Activated CD4-positive, alpha-beta T cell treated with anti-CD3 and anti-CD28 coated beads, Interleukin-2, amount 50 U/mL, for 1 hour (primary cell): Measurements from ENCODE around the gene CWC15.
"Not testable (repeated sequence)": the region's sequence is repeated elsewhere in the genome, so short reads cannot be mapped to it uniquely, and the experiment has no call there.

ENCODE experiments used
- DNase-seq: peaks from one replicate; pipeline ENCODE4 v3.0.0-alpha.2; 2020

The CWC15 gene

GRCh38 chr11:94973099-94973968, at the start of gene CWC15, which contains the start of gene KDM4D:
Gene CWC15, minus strand, starts transcription at chr11:94973556. Its CDS starts 1,371 bp downstream, at chr11:94972185.
Gene KDM4D, plus strand, starts transcription at chr11:94973709. Its CDS starts 23,664 bp downstream, at chr11:94997373.
- peak; percentile 93 for DNase-seq

DNA sequence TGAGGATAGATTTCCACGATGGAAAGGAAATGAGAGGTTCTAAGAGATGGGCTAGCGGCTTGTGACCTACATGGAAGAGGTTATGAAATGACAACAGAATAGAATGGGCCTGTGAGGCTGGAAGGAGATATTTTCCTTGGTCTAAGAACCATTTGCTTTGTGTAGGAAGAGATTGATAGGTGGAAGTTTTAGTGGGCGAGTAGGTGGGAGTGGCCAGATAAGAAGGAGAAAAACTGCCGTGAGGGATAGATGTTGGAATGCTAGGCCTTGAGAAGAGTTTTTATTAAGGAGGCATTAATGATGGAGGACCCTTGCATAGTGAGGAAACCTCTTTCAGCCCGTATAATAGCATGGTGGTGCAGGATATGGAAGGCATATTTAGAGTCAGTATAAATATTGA, 48.1 kb upstream of the CWC15 start:
- DNase-seq, result not testable (repeated sequence)

- DNase-seq, result no peak
Measured at GRCh38 chr11:95016139-95016538, 42.8 kb upstream of the CWC15 start.

GRCh38 chr11:95014184-95014821, 40.9 kb upstream of the CWC15 start:
- DNase-seq, result no peak

GRCh38 chr11:95011376-95011775, 38.0 kb upstream of the CWC15 start:
- no peak for DNase-seq

DNA sequence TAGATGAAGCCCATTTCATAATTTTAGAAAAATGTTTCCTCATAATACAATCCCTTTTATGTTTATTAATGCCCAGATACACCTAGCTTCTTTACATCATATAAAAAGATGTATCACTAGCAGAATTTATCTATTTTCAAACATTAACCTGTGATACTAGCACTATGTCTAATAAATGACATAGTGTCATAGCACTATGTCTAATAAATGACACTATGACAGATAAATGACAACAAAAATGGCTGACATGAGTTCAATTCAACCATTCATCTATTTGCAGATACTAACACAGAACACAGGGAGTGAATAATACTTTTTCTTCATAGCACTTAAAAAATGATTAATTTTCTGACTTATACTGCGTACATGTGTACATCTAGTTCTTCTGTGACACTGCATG, 32.3 kb upstream of the CWC15 start:
- DNase-seq, result no peak

GRCh38 chr11:95003716-95004115, 30.4 kb upstream of the CWC15 start:
- no peak for DNase-seq

DNA sequence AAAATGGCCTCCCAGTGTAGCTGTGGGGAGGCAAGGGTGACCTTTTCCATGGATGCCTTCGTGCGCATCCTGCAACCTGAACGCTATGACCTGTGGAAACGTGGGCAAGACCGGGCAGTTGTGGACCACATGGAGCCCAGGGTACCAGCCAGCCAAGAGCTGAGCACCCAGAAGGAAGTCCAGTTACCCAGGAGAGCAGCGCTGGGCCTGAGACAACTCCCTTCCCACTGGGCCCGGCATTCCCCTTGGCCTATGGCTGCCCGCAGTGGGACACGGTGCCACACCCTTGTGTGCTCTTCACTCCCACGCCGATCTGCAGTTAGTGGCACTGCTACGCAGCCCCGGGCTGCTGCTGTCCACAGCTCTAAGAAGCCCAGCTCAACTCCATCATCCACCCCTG, 24.9 kb upstream of the CWC15 start:
- no peak for DNase-seq

DNA sequence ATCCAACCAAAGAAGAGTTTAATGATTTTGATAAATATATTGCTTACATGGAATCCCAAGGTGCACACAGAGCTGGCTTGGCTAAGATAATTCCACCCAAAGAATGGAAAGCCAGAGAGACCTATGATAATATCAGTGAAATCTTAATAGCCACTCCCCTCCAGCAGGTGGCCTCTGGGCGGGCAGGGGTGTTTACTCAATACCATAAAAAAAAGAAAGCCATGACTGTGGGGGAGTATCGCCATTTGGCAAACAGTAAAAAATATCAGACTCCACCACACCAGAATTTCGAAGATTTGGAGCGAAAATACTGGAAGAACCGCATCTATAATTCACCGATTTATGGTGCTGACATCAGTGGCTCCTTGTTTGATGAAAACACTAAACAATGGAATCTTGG, 24.1 kb upstream of the CWC15 start:
- DNase-seq, result no peak

- no peak for DNase-seq
Measured at GRCh38 chr11:94993400-94993943, 20.1 kb upstream of the CWC15 start.

- no peak for DNase-seq
Measured at GRCh38 chr11:94988748-94989147, 15.4 kb upstream of the CWC15 start.

DNA sequence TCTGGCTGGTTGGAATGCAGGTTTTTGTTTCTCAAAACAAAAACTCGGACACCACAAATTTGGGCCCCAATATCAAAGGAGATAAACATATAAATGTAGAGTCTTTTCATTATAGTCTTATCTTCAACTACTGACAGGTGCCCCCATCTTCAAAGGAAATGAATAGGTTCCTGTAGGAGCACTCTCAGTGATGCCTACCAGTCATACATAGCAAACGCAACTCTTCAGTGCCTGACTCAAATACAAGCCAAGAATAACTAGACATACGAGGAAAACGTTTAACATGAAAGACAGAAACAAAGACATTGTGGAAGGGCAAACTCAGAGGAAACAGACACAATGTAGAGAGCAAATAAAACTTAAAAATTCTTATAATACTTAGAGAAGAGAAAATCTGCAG, 14.0 kb upstream of the CWC15 start:
- DNase-seq, result no peak

GRCh38 chr11:94975599-94975998, 2.2 kb upstream of the CWC15 start:
- DNase-seq, result no peak

- DNase-seq, result no peak
Measured at GRCh38 chr11:94974178-94974577, 822 bp upstream of the CWC15 start.

- no peak for DNase-seq
Measured at GRCh38 chr11:94972700-94973098, 657 bp downstream of the CWC15 start.

DNA sequence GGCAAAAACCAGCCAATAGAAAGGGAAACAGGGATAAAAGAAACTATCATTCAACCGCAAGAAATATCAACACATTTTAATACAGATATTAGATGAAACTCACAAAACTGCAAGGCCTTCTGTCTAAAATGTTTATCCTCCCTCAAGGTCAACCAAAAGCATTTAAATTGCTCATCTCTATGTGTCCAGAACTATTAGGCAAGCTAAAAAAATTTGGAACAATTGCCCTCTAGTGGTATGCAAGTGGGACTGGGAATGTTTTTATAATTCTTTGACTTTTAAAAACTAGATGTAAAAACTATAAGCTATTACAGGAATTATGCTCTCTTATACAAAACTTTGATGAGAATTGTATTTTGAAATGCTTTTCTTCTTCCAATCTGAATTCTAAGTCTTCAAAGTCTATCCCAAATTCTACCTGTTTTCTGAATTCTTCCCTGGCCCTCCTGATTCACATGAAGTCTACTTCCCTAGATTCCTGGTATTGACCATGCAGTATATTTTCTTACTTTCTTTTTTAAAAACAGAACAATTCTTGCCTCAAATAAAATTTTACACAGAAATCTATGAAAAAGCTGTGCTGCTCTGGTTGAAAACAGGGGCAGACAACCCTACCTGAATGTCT, 4.9 kb downstream of the CWC15 start:
- no peak for DNase-seq

GRCh38 chr11:94964934-94965333, 8.4 kb downstream of the CWC15 start:
- DNase-seq, result no peak

DNA sequence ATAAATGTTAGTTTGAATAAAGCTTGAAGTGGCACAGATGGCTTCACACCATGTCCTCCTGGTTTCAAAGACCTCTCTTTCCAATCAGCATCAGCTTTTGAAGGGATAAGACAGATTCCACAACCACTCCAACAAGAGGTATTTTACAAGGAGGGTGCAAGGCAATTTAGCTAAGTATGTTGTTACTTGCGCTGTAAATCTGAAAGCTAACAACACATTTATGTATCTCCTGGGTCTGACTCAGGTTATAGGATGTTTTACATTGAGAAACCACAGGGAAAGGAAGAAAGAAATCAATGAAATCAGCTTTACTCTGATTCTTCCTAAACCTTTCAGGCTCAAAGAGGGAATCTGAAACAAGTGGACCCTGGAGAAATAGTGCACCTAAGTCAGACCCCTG, 12.1 kb downstream of the CWC15 start:
- no peak for DNase-seq

DNA sequence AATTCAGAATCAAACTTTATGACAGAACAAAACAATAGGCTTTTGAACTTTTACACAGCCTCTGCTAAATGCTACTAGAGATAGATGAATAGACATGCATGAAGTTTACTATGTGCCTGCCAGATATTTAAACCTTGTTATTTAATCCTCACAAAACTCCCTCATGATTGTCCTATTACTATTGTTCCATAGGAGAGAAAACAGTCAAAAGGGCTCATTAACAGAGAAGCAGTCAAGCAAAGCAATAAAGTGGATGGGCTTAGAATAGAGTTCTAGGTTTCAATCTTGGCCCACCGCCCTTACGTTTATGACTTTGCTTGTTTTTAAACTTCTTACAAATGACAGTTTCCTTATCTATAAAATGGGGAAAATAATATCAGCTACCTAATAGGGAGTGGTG, 12.9 kb downstream of the CWC15 start:
- DNase-seq, result no peak

DNA sequence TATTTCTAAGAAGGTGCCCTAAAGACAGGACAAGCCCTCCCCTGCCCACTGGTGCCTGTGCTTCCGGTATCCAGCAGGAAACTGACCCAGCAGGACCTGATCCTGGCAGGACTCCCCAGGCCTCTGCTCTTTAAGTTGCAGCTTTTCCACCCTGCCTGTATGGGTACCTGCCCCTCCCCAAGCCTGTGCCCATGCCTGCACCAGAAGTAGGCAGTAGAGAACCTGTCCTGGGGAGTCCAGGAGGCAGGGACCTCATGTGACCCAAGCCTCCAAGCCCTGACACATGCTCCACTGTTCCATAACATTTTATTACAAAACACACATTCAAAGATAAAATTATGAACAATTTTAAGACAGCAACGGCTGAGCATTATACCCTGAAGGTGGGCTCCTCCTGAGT, 14.2 kb downstream of the CWC15 start:
- no peak for DNase-seq

GRCh38 chr11:94958121-94958696, 15.1 kb downstream of the CWC15 start:
- no peak for DNase-seq

GRCh38 chr11:94956963-94957362, 16.4 kb downstream of the CWC15 start:
- no peak for DNase-seq

- DNase-seq, result no peak
Measured at GRCh38 chr11:94954753-94955152, 18.6 kb downstream of the CWC15 start.
